ENCODE results near the gene SF3B6. TPM values are rescaled to one million over a fixed set of nuclear protein-coding genes. Genes with fewer than 3 reads are reported as not detected.
A peak's percentile ranks its signal among the peaks of the same experiment; 100 is the strongest.
"Not testable (repeated sequence)": the region's sequence is repeated elsewhere in the genome, so short reads cannot be mapped to it uniquely, and the experiment has no call there.

The SF3B6 gene
- total RNA-seq, 1 experiment from 2014 or later, result 285 TPM

- Histone ChIP-seq H3K9me2 (replicated peaks; ENCODE audit: insufficient read depth, low read length) (no peaks in the 10 kb centered on the region), H2AFZ (ENCODE audit: low read length) (peak within 1 kb of the TSS; percentile 84), H3K79me2 (ENCODE audit: low read length) (peaks cover 42% of the 10 kb centered on the region), H3K4me2 (ENCODE audit: low read depth, low read length, poor library complexity, severe bottlenecking) (peak within 1 kb of the TSS; percentile 99), H3K4me3 (ENCODE audit: low read length) (peak within 1 kb of the TSS; percentile 100), H3K27ac (ENCODE audit: low read length) (peak within 1 kb of the TSS; percentile 39; the same call in 1 of the 2 replicates), H3K36me3 (ENCODE audit: insufficient read depth, low read length) (no peaks in the 10 kb centered on the region), H3K4me1 (ENCODE audit: low read length) (peaks cover 32% of the 10 kb centered on the region), H3K9ac (ENCODE audit: low read length) (peak within 1 kb of the TSS; percentile 98), H3K9me3 (ENCODE audit: low read length) (no peaks in the 10 kb centered on the region), H4K20me1 (ENCODE audit: insufficient read depth, low read depth, low read length) (no peaks in the 10 kb centered on the region), H3K27me3 (ENCODE audit: low read length) (no peaks in the 10 kb centered on the region)
- DNase-seq, result peak; percentile 98
These were observed 29.0 kb downstream of the SF3B6 start, which contains the start of gene WDCP for GRCh38 chr2:24046930-24047702. Gene WDCP (minus strand): TSS chr2:24047391. CDS start chr2:24039494, 7,897 bp downstream.

- H3K4me3 ChIP-seq (ENCODE audit: low read length), result peak overlapping the region; percentile 100
- H3K4me1 ChIP-seq (ENCODE audit: low read length), result peaks cover 32% of the 10 kb centered on the region
- H3K27me3 ChIP-seq (ENCODE audit: low read length), result no peaks in the 10 kb centered on the region
- H3K9me2 ChIP-seq (replicated peaks; ENCODE audit: insufficient read depth, low read length), result no peaks in the 10 kb centered on the region
- H3K9me3 ChIP-seq (ENCODE audit: low read length), result no peaks in the 10 kb centered on the region
- peak overlapping the region; percentile 98 for H3K9ac ChIP-seq (ENCODE audit: low read length)
- no peaks in the 10 kb centered on the region for H3K36me3 ChIP-seq (ENCODE audit: insufficient read depth, low read length)
- 0 out of 2 replicates have a peak overlapping the region, but pooled peaks have one; percentile 39 for H3K27ac ChIP-seq (ENCODE audit: low read length)
- no peak for DNase-seq
- peak overlapping the region; percentile 99 for H3K4me2 ChIP-seq (ENCODE audit: low read depth, low read length, poor library complexity, severe bottlenecking)
- no peaks in the 10 kb centered on the region for H4K20me1 ChIP-seq (ENCODE audit: insufficient read depth, low read depth, low read length)
- peaks cover 42% of the 10 kb centered on the region for H3K79me2 ChIP-seq (ENCODE audit: low read length)
- H2AFZ ChIP-seq (ENCODE audit: low read length), result no peak overlapping the region
These were observed 29.6 kb downstream of the SF3B6 start for GRCh38 chr2:24046599-24046929.

- H3K9ac ChIP-seq (ENCODE audit: low read length), result peak overlapping the region; percentile 98
These were observed 30.3 kb downstream of the SF3B6 start for GRCh38 chr2:24045511-24046508.

GRCh38 chr2:24043133-24043532 lies 33.0 kb downstream of the SF3B6 start:
- not testable (repeated sequence) for H4K20me1 ChIP-seq (ENCODE audit: insufficient read depth, low read depth, low read length); H3K4me3 ChIP-seq (ENCODE audit: low read length); DNase-seq; H3K4me2 ChIP-seq (ENCODE audit: low read depth, low read length, poor library complexity, severe bottlenecking); H3K9ac ChIP-seq (ENCODE audit: low read length); H3K9me3 ChIP-seq (ENCODE audit: low read length); H3K9me2 ChIP-seq (replicated peaks; ENCODE audit: insufficient read depth, low read length); H2AFZ ChIP-seq (ENCODE audit: low read length); H3K27me3 ChIP-seq (ENCODE audit: low read length); H3K27ac ChIP-seq (ENCODE audit: low read length)
- H3K36me3 ChIP-seq (ENCODE audit: insufficient read depth, low read length), result peaks cover 13% of the 10 kb centered on the region
- peaks cover 14% of the 10 kb centered on the region for H3K4me1 ChIP-seq (ENCODE audit: low read length)
- peaks cover 70% of the 10 kb centered on the region for H3K79me2 ChIP-seq (ENCODE audit: low read length)

More at GRCh38 chr2:24045511-24046508, 30.3 kb downstream of the SF3B6 start:
- H2AFZ ChIP-seq (ENCODE audit: low read length), result no peak overlapping the region
- no peak for DNase-seq
- H3K9me3 ChIP-seq (ENCODE audit: low read length), result no peaks in the 10 kb centered on the region
- peaks cover 48% of the 10 kb centered on the region for H3K79me2 ChIP-seq (ENCODE audit: low read length)
- no peak overlapping the region for H3K27ac ChIP-seq (ENCODE audit: low read length)
- H3K4me2 ChIP-seq (ENCODE audit: low read depth, low read length, poor library complexity, severe bottlenecking), result peak overlapping the region; percentile 99
- H4K20me1 ChIP-seq (ENCODE audit: insufficient read depth, low read depth, low read length), result no peaks in the 10 kb centered on the region
- no peaks in the 10 kb centered on the region for H3K9me2 ChIP-seq (replicated peaks; ENCODE audit: insufficient read depth, low read length)
- H3K4me3 ChIP-seq (ENCODE audit: low read length), result peak overlapping the region; percentile 100
- no peaks in the 10 kb centered on the region for H3K36me3 ChIP-seq (ENCODE audit: insufficient read depth, low read length)
- peaks cover 32% of the 10 kb centered on the region for H3K4me1 ChIP-seq (ENCODE audit: low read length)
- H3K27me3 ChIP-seq (ENCODE audit: low read length), result no peaks in the 10 kb centered on the region

GRCh38 chr2:24040511-24040910 lies 35.6 kb downstream of the SF3B6 start:
- H3K79me2 ChIP-seq (ENCODE audit: low read length), result peaks cover 75% of the 10 kb centered on the region
- H3K4me1 ChIP-seq (ENCODE audit: low read length), result peaks cover 4% of the 10 kb centered on the region

GRCh38 chr2:24038786-24039499 lies 37.2 kb downstream of the SF3B6 start:
- H3K9me3 ChIP-seq (ENCODE audit: low read length), result no peaks in the 10 kb centered on the region
- H3K4me3 ChIP-seq (ENCODE audit: low read length), result no peak overlapping the region
- peaks cover 71% of the 10 kb centered on the region for H3K79me2 ChIP-seq (ENCODE audit: low read length)
- no peak overlapping the region for H3K27ac ChIP-seq (ENCODE audit: low read length)
- H4K20me1 ChIP-seq (ENCODE audit: insufficient read depth, low read depth, low read length), result no peaks in the 10 kb centered on the region
- no peaks in the 10 kb centered on the region for H3K27me3 ChIP-seq (ENCODE audit: low read length)
- no peak for DNase-seq
- peaks cover 18% of the 10 kb centered on the region for H3K36me3 ChIP-seq (ENCODE audit: insufficient read depth, low read length)
- no peak overlapping the region for H3K4me2 ChIP-seq (ENCODE audit: low read depth, low read length, poor library complexity, severe bottlenecking)
- H2AFZ ChIP-seq (ENCODE audit: low read length), result no peak overlapping the region
- no peaks in the 10 kb centered on the region for H3K9me2 ChIP-seq (replicated peaks; ENCODE audit: insufficient read depth, low read length)
- H3K9ac ChIP-seq (ENCODE audit: low read length), result no peak overlapping the region
- peaks cover 4% of the 10 kb centered on the region; the same call in 1 of the 2 replicates for H3K4me1 ChIP-seq (ENCODE audit: low read length)

More at GRCh38 chr2:24040511-24040910, 35.6 kb downstream of the SF3B6 start:
- Histone ChIP-seq H3K4me2 (ENCODE audit: low read depth, low read length, poor library complexity, severe bottlenecking) (no peak overlapping the region), H3K4me3 (ENCODE audit: low read length) (no peak overlapping the region), H3K27ac (ENCODE audit: low read length) (no peak overlapping the region), H3K36me3 (ENCODE audit: insufficient read depth, low read length) (peaks cover 18% of the 10 kb centered on the region), H4K20me1 (ENCODE audit: insufficient read depth, low read depth, low read length) (no peaks in the 10 kb centered on the region), H3K27me3 (ENCODE audit: low read length) (no peaks in the 10 kb centered on the region), H2AFZ (ENCODE audit: low read length) (no peak overlapping the region), H3K9me3 (ENCODE audit: low read length) (no peaks in the 10 kb centered on the region), H3K9me2 (replicated peaks; ENCODE audit: insufficient read depth, low read length) (no peaks in the 10 kb centered on the region), H3K9ac (ENCODE audit: low read length) (no peak overlapping the region)
- no peak for DNase-seq

- Histone ChIP-seq H3K9me2 (replicated peaks; ENCODE audit: insufficient read depth, low read length) (no peaks in the 10 kb centered on the region), H2AFZ (ENCODE audit: low read length) (no peak overlapping the region), H3K27me3 (ENCODE audit: low read length) (no peaks in the 10 kb centered on the region), H3K9me3 (ENCODE audit: low read length) (no peaks in the 10 kb centered on the region), H3K4me2 (ENCODE audit: low read depth, low read length, poor library complexity, severe bottlenecking) (no peak overlapping the region), H3K4me3 (ENCODE audit: low read length) (no peak overlapping the region), H3K27ac (ENCODE audit: low read length) (no peak overlapping the region), H3K9ac (ENCODE audit: low read length) (no peak overlapping the region), H3K36me3 (ENCODE audit: insufficient read depth, low read length) (peaks cover 21% of the 10 kb centered on the region; the same call in 1 of the 2 replicates), H3K79me2 (ENCODE audit: low read length) (peaks cover 9% of the 10 kb centered on the region; the same call in 1 of the 2 replicates), H4K20me1 (ENCODE audit: insufficient read depth, low read depth, low read length) (no peaks in the 10 kb centered on the region), H3K4me1 (ENCODE audit: low read length) (no peaks in the 10 kb centered on the region)
- DNase-seq, result no peak
These were observed 49.9 kb downstream of the SF3B6 start for GRCh38 chr2:24026233-24026632.

Measured in Karpas-422 (cell line).